HepG2 (cell line): ENCODE results near the gene CD3D. TPM values are rescaled to one million over a fixed set of nuclear protein-coding genes. Genes with fewer than 3 reads are reported as not detected.

Experiments
- DRAP1 ChIP-seq: IDR thresholded peaks from 2 replicates; pipeline ENCODE4 v1.6.1; 2016; ENCODE audit warnings: missing genetic modification reagents, missing compliant biosample characterization
- FOXK2 ChIP-seq: fragments of 450-650 bp; IDR thresholded peaks from 2 replicates; pipeline ENCODE4 v1.6.1; 2016
- HNRNPUL1 ChIP-seq: fragments of 200-400 bp; formaldehyde crosslinking; IDR thresholded peaks from 2 replicates; pipeline ENCODE4 v1.6.1; 2017; ENCODE audit warnings: low read depth, mild to moderate bottlenecking, low read length, moderate library complexity
- MIER3 ChIP-seq: IDR thresholded peaks from 2 replicates; pipeline ENCODE4 v1.6.1; 2016; ENCODE audit warnings: missing compliant biosample characterization, borderline replicate concordance
- MYPOP ChIP-seq: sonication (generic); formaldehyde crosslinking; IDR thresholded peaks from 2 replicates; pipeline ENCODE4 v1.8.1; 2023; ENCODE audit warnings: mild to moderate bottlenecking, moderate library complexity, missing genetic modification reagents
- PATZ1 ChIP-seq: sonication (generic); formaldehyde crosslinking; IDR thresholded peaks from 2 replicates; pipeline ENCODE4 v1.4.0; 2020; ENCODE audit warnings: missing genetic modification reagents
- PTBP1 ChIP-seq: fragments of 200-400 bp; formaldehyde crosslinking; IDR thresholded peaks from 2 replicates; pipeline ENCODE4 v1.6.1; 2018; ENCODE audit warnings: low read length, low read depth; ENCODE audit not compliant: poor library complexity, severe bottlenecking
- SMAD9 ChIP-seq: sonication (generic); formaldehyde crosslinking; IDR thresholded peaks from 2 replicates; pipeline ENCODE4 v1.5.1; 2020; ENCODE audit warnings: mild to moderate bottlenecking, missing genetic modification reagents
- ZBTB3 ChIP-seq: sonication (generic); formaldehyde crosslinking; IDR thresholded peaks from 2 replicates; pipeline ENCODE4 v1.4.0; 2020; ENCODE audit warnings: low read depth, mild to moderate bottlenecking, moderate library complexity, missing genetic modification reagents, borderline replicate concordance
- polyA plus RNA-seq, 8 experiments: library from polyadenylated mRNA; depleted of rRNA in 3 of 8; stranded (reverse) in 7 of 8; unstranded in 1 of 8; fragments of >200 nt; fragmentation: Illumina TruSeq in 4 of 8; extraction: Trizol in 4 of 8; gene quantifications; 2 replicates each; pipeline versions ENCODE4 v1.2.1 to v1.2.3, GENCODE V29; 2011 to 2016; ENCODE audit warnings: low read depth in 4 of 8, missing spikeins in 1 of 8, mixed read lengths in 1 of 8; ENCODE audit not compliant: insufficient read depth in 1 of 8
- total RNA-seq, 5 experiments: library from RNA; depleted of rRNA; stranded (reverse); fragments of >200 nt; fragmentation: Illumina TruSeq; extraction: Trizol; gene quantifications; 2 replicates each; pipeline ENCODE4 v1.2.3, GENCODE V29; 2016; ENCODE audit warnings: low read depth in 1 of 5
- TF ChIP-seq, protein P1 (sequence below): sonication (generic); formaldehyde crosslinking; IDR thresholded peaks from 2 replicates; pipeline ENCODE4 v1.4.0; 2020; ENCODE audit warnings: missing genetic modification reagents
- TF ChIP-seq, protein P2 (sequence below): IDR thresholded peaks from 2 replicates; pipeline ENCODE4 v1.6.1; 2018; ENCODE audit warnings: missing genetic modification reagents, mild to moderate bottlenecking, missing compliant biosample characterization
- TF ChIP-seq, protein P3 (sequence below): sonication (generic); formaldehyde crosslinking; IDR thresholded peaks from 2 replicates; pipeline ENCODE4 v1.5.1; 2020; ENCODE audit warnings: mild to moderate bottlenecking, missing genetic modification reagents, borderline replicate concordance

The CD3D gene
- total and polyA plus RNA-seq, 2 of the 13 experiments (the other 11 are each of a cell fraction or from before 2014, with no cell fraction given): 0.66 to 6.6 TPM

GRCh38 chr11:118290923-118291322 lies 51.6 kb downstream of the CD3D start (continued):
- TF ChIP-seq, protein P1, sequence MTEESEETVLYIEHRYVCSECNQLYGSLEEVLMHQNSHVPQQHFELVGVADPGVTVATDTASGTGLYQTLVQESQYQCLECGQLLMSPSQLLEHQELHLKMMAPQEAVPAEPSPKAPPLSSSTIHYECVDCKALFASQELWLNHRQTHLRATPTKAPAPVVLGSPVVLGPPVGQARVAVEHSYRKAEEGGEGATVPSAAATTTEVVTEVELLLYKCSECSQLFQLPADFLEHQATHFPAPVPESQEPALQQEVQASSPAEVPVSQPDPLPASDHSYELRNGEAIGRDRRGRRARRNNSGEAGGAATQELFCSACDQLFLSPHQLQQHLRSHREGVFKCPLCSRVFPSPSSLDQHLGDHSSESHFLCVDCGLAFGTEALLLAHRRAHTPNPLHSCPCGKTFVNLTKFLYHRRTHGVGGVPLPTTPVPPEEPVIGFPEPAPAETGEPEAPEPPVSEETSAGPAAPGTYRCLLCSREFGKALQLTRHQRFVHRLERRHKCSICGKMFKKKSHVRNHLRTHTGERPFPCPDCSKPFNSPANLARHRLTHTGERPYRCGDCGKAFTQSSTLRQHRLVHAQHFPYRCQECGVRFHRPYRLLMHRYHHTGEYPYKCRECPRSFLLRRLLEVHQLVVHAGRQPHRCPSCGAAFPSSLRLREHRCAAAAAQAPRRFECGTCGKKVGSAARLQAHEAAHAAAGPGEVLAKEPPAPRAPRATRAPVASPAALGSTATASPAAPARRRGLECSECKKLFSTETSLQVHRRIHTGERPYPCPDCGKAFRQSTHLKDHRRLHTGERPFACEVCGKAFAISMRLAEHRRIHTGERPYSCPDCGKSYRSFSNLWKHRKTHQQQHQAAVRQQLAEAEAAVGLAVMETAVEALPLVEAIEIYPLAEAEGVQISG (CRISPR knock-in tag): no peak
- TF ChIP-seq MIER3 (CRISPR knock-in tag) (0 out of 2 replicates have a peak, but pooled peaks have one; percentile 39), ZBTB3 (no peak), HNRNPUL1 (no peak), FOXK2 (no peak), MYPOP (CRISPR knock-in tag) (no peak), DRAP1 (CRISPR knock-in tag) (0 out of 2 replicates have a peak, but pooled peaks have one; percentile 21), PTBP1 (no peak), PATZ1 (0 out of 2 replicates have a peak, but pooled peaks have one; percentile 28), SMAD9 (CRISPR knock-in tag) (no peak; the same call in 1 of the 2 replicates)
- TF ChIP-seq, protein P2, sequence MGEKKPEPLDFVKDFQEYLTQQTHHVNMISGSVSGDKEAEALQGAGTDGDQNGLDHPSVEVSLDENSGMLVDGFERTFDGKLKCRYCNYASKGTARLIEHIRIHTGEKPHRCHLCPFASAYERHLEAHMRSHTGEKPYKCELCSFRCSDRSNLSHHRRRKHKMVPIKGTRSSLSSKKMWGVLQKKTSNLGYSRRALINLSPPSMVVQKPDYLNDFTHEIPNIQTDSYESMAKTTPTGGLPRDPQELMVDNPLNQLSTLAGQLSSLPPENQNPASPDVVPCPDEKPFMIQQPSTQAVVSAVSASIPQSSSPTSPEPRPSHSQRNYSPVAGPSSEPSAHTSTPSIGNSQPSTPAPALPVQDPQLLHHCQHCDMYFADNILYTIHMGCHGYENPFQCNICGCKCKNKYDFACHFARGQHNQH (CRISPR knock-in tag): no peak
- TF ChIP-seq, protein P3, sequence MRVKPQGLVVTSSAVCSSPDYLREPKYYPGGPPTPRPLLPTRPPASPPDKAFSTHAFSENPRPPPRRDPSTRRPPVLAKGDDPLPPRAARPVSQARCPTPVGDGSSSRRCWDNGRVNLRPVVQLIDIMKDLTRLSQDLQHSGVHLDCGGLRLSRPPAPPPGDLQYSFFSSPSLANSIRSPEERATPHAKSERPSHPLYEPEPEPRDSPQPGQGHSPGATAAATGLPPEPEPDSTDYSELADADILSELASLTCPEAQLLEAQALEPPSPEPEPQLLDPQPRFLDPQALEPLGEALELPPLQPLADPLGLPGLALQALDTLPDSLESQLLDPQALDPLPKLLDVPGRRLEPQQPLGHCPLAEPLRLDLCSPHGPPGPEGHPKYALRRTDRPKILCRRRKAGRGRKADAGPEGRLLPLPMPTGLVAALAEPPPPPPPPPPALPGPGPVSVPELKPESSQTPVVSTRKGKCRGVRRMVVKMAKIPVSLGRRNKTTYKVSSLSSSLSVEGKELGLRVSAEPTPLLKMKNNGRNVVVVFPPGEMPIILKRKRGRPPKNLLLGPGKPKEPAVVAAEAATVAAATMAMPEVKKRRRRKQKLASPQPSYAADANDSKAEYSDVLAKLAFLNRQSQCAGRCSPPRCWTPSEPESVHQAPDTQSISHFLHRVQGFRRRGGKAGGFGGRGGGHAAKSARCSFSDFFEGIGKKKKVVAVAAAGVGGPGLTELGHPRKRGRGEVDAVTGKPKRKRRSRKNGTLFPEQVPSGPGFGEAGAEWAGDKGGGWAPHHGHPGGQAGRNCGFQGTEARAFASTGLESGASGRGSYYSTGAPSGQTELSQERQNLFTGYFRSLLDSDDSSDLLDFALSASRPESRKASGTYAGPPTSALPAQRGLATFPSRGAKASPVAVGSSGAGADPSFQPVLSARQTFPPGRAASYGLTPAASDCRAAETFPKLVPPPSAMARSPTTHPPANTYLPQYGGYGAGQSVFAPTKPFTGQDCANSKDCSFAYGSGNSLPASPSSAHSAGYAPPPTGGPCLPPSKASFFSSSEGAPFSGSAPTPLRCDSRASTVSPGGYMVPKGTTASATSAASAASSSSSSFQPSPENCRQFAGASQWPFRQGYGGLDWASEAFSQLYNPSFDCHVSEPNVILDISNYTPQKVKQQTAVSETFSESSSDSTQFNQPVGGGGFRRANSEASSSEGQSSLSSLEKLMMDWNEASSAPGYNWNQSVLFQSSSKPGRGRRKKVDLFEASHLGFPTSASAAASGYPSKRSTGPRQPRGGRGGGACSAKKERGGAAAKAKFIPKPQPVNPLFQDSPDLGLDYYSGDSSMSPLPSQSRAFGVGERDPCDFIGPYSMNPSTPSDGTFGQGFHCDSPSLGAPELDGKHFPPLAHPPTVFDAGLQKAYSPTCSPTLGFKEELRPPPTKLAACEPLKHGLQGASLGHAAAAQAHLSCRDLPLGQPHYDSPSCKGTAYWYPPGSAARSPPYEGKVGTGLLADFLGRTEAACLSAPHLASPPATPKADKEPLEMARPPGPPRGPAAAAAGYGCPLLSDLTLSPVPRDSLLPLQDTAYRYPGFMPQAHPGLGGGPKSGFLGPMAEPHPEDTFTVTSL (CRISPR knock-in tag): no peak
